Subcutaneous adipose tissue (tissue), 4 donors: ENCODE results near the gene GRAP2. TPM values are rescaled to one million over a fixed set of nuclear protein-coding genes. Genes with fewer than 3 reads are reported as not detected.

Experiments
- CTCF ChIP-seq: fragments of 450-650 bp; IDR thresholded peaks from one replicate; pipeline ENCODE4 v1.5.1; 2016; ENCODE audit warnings: low read depth, mild to moderate bottlenecking, control low read depth, antibody characterized with exemption, moderate library complexity
- total RNA-seq, 4 donors: library from RNA; depleted of rRNA; stranded (reverse); fragments of >200 nt; gene quantifications; one replicate each; pipeline ENCODE4 v1.1.0, GENCODE V29; 2016

Gene GRAP2
- total RNA-seq, 4 donors from 2014 or later: 0.75 to 4.8 (median 1.4) TPM

DNA sequence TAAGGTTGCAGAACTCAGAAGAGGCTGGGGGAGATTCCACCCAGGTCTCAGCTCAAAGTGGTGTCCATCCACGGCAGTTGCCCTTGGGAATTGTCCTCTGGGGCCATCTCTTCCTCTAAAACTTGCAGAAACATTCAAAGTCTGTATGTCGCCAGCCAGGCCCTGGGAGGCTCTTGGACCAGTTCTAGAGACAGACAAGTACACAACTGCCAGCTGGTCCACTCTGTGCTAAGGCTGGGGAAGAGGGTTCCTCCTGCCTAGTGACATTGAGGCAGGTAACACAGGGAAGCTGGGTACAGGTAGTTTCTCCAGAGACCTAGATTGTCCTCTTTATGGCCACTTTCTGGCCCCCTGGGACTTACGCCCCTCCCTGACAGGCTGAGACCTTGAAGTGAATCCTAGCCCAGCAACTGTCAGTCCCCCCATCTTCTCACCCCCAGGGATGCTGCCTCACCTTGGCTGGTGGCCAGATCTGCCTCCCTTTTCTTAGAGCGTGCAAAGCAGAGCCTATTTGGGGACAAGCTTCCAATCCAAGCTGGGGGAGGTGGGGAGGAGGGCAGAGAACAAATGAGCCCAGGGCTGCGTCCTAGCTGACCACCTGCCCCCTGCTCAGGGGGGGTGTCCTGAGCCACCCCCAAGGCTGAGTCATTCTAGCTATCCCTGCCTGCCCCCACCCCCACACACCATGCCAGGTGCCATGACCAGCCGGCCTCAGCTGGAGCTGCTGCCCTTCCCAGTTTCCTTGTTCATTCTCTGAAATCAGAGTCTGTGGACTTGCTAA, 102.2 kb downstream of the GRAP2 start:
- TF ChIP-seq CTCF: no peak

DNA sequence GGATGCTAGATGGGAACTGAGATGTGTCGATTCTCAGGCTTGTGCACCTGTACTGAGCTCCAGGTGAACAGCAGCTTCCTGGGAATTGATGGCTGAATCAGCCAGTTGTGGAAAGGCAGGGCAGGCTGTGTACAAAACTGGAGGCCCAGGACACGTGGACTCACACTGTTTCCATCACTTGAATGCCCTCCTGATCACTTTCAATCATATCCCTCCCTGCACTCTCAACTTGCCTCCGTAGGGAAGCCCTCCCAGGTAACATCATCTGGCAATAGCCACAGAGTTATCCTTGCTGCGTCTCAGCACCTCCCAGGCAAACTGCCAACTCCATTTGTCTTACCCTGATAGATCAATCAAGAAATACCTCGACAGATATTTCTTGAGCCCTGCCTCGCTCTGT, 104.0 kb downstream of the GRAP2 start:
- no peak for TF ChIP-seq CTCF

- no peak for TF ChIP-seq CTCF
Measured at GRCh38 chr22:40006641-40007040, 105.8 kb downstream of the GRAP2 start.

DNA sequence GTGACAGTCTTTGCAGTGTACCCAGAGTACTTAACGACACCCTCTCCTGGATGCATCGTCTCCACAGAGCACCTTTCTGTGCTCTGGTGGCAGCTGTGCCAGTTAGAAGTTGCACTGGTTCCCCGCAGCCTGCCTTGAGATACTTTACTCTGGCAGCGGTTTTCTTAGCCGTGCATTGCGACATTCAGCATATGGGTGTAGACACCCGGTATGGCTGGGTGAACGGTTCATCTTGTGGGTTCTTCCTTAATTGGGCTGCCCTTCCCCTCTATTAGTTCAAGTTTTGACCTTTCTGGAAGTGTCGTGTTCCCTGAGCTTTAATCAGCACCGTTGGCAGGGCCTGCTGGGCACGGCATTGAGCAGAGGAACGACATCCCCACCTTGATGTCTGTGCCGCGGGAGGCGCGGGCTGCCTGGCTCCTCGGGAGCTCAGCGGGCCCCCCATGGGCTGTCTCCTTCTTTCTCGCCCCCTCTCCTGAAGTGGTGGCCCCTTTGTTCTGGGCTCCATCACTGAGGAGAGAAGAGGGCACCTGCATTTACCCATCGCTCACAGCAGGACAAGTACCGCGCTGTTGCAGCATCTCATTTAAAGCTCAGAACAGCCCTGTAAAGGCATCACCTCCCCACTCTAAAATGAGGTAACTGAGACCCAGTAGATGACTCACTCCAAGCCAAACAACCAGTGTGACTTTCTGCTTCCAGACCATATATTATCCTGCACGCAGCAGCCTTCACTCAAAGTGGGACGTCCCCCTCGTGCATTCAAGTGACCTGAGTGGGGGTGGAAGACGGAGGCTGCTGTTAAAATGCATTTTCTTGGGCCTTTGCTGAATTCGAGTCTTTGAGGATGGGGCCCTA, 107.2 kb downstream of the GRAP2 start:
- TF ChIP-seq CTCF: no peak

DNA sequence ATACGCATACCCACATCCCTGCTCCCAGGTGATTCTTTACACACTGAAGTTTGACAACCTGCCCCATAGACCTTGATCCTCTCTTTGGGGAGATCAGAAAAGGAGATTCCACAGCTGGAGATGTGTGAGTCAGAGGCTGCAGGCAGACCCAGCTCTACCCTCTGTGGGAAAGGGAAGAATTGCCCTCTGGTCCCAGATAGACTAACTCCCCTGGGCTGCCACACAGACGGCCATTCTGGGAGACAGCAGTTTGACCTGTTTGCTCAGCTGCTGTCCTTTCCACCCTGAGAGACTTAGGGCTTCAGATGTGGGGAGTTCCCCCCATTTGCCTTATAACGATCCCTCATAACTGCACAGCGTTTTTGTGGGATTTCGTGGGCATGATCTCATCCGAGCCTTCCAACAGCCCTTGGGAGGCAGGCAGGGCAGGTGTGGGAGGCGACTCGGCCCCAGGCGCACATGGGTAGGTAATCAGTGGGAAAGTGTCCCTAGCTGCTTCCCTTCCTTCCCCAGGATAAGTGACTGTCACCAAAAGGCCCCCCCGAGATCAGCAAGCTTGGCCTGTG, 107.9 kb downstream of the GRAP2 start:
- no peak for TF ChIP-seq CTCF

DNA sequence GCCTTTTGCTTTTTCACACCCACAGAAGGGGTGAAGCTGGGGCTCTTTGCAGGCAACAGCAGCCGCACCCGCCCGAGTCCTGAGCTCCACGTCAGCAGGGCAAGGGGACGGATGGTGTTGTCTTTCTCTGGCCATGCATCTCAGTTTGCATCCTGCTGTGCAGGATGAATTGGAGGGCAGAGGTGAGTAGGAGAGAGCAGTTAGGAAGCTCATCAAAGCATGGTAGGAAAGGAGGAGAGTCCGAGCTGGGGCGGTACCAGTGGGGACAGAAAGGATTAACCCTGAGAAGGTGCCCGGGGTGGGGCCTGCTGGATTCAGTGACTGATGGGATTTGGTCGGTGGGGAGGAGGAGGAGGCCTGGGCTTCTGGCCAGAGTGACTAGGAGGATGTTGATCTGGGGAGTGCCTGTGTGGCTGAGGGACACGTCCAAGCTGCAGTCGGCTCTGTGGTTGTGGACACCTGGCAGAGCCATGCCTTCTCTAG, 108.4 kb downstream of the GRAP2 start:
- no peak for TF ChIP-seq CTCF
